Stimulated activated CD8-positive, alpha-beta memory T cell treated with anti-CD3 and anti-CD28 coated beads, Interleukin-7, amount 100 ng/mL, for 4 hours (primary cell): ENCODE measurements around the gene UNC13A.

Source experiments
- DNase-seq, 2 donors: peaks; one replicate each; pipeline ENCODE4 v3.0.0-alpha.2; 2020; ENCODE audit warnings: low read depth in 2 of 2

The UNC13A gene

DNA sequence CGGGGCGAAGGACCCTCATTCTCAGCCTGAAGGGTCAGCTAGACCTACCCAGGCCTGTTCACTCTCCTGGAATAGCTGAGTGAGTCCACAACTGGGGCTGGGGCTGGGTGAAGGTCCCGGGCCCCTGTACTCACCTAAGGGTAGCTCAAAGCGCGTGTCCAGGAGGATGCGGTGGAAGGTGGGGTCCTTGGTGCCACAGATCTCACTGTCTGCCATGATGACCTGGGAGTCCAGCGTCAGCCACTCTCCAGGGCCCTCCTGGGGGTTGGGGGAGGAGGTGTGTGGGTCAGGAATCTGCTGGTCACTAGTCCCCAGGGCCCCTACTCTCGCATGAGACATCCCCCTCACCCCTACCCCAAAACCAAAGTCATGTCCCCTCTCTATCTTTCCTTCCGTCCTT is 18.7 kb downstream of the UNC13A start:
- no peak for DNase-seq

DNA sequence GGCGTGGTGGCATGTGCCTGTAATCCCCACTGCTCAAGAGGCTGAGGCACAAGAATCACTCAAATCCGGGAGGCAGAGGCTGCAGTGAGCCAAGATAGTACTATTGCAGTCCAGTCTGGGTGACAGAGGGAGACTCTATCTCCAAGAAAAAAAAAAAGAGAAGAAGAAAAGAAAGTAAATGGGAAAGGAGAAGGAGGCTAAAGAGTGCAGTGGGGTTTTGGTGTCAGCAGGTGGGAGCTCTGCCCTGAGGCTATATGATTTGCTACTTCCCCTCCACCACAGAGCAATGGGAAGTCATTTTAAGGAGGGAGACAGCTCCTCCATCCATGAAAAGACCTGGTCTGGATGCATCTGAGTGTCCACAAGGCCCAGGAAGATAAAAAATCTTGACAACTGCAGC is 23.1 kb downstream of the UNC13A start:
- DNase-seq = no peak

DNA sequence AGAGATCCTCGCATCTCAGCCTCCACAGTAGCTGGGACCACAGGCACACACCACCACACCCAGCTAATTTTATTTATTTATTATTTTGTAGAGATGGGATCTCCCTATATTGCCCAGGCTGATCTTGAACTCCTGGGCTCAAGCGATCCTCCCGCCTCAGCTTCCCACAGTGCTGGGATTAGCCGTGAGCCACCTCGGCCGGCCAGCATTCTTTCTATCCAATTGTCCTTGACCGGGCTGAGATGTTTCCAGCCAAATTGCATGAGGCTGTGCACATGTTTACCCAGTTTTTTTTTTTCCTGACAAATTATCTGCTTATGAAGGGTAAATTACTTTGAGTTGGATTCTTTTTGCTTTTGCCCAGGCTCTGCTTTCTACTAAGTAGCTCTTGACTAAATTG is 28.2 kb downstream of the UNC13A start:
- no peak for DNase-seq

DNA sequence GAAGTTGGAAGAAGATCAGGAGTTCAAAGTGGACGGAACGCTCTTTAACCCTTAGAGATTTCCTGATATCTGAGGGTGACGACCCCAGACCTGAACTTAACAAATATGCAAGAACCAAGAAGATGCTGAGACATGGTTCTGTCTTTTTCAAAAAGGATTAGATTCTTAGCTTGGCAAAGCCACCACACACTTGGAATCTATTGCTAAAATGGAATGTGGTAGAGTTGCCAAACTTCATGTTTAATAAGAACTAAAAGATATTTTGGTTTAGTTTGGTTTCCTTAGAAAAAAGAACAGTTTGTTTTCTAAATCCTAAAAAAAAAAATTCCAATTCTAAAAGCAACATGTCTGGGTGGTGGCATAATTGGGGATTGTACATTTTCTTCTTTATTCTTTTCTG is 29.5 kb downstream of the UNC13A start:
- DNase-seq = no peak

DNA sequence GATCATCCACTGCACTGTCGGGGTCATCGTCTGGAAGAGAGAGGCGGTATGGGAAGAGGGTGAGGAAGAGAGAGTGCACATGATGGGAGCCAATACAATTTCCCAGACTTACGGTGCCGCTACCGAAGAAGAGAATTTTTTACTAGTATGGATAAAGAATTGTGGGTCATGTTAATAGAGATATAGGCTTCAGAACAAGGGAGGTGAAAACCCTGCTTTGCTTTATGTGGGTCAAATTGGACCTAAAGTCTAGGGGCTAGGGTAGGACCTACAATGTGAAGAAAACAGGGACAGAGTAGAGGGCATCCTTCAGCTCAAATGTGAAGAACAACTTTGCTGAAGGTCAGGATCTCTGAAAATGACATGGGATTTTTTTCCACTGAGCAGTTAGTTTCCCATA is 29.9 kb downstream of the UNC13A start:
- no peak for DNase-seq

DNA sequence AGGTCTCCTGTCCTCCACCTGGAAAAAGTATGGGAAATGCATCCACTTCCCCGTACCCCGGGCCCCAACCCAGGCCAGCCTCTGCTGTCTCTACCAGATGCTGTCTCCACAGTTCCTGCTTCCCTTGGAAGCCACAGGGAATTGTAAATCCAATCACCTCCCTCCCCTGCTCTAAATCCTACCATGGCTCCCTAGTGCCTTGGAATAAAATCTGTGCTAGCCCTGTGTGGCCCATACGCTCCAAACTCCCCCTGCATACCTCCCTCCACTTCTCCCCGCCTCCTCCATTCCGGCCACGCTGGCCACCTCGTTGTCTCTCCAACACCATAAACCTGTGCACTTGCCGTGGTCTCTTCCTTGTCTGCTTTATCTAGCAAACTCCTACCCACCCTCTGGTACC is 31.2 kb downstream of the UNC13A start:
- no peak for DNase-seq

DNA sequence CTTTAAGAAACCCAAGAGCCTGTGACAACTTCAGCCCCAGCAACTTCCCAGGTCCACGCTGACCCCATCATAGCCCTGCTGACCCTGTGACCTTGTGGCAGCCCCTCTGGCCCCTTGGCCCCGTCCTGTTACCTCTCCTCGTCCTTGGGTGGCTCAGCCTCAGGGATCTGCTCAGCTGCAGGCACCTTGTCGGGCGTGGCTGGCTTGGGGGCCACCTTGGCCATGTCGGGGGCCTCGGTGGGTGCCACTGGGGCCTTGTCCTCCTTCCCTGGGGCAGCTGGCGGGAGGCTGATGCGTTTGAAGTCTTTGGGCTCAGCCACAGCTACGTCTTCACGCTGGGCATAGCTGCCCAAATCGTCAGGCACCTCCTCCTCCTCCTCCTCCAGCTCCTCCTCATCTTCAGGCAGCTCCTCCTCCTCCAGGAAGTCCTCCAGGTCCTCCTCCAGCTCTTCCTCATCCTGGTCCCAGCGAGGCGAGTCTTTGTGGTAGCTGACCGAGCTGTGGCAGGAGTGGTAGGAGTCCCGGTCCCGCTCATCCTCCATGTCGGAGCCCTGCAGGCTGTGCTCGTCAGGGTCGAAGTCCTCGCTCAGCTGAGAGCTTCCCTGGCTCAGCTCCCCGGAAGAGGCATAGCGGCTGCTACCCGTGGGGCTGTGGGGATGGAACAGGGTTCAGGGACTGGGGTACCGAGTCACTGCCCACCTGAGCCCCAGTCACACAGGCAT is 32.2 kb downstream of the UNC13A start:
- DNase-seq = no peak

DNA sequence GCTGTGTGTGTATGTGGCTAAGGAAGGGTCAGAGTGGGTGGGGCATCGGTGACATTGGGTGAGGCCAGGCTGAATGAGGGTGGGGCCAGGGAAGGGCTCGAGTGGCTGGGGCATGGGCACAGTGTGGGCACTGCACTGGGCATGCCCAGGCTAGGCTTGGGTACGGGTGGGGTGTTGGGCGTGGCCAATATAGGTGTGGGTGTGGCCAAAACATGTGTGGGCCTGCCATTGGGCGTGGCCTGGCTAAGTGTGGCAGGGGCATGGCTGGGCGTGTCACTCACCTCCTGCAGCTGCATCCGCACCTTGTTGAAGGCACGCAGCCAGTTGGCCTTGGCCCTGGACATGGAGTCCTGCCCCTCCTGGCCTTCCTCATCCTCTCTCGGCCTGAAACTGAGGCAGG is 33.2 kb downstream of the UNC13A start:
- no peak for DNase-seq

DNA sequence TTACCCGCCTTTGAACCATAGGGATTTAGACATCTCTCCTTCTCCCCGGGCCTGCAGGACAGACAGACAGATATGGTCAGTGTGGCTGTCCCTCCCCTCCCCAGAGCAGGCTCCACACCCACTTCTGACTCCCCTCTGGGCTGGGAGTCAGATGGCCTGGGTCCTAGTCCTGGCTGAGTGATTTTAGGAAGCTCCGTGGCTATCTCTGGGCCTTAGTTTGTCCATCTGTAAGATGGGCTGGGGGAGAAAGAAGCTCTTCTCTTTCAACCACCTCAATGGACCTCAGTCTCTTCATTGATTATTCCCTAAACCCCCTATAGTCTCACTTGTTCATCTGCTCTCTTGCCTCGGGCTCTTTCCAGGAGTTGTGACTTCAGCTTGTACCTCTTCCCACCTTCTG is 35.5 kb downstream of the UNC13A start:
- DNase-seq = no peak

DNA sequence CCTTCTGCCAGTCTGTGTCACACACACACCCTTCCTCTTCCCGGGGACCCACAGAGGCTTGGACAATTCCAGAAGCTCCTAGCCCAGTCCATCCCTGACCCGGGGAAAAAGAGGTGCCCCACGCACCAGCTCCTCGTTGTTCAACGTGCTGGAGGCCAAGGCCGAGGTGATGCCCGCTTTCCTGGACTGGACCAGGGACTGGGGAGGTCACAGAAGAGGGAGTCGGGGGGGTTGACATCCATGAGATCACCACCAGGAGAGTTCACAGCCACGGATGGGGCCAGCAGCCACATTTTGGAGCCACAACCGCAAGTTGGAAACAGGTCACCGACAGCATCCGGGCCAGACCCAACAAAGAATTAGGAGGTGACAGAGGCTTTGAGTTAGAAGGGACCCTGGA is 39.4 kb downstream of the UNC13A start:
- DNase-seq = no peak

DNA sequence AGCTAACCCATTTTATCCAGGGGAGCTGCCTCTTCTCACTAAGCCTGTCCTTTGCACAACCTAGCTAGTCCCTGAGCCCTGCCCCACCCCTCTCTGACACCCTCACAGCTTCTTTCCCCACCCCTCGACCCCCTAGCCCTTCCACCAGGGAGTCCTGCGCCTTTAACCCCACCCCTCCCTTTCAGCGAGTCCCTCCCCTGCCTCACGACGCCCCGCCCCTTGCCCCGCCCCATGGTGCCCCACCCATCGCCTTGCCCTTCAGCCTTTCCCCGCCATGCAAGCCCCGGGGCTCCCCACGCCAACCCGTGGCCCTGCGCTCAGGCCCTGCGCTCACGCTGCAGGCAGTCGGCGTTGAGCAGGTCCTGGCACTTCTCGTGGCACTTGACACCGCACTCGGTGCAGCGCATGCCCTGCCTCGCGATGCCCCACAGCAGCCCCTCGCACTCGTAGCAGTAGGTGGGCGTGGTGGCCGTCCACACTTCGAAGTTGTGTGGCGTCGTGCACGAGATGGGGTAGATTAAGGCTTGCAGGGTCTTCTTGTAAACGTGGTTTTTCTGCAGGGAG is 40.0 kb downstream of the UNC13A start:
- no peak for DNase-seq

DNA sequence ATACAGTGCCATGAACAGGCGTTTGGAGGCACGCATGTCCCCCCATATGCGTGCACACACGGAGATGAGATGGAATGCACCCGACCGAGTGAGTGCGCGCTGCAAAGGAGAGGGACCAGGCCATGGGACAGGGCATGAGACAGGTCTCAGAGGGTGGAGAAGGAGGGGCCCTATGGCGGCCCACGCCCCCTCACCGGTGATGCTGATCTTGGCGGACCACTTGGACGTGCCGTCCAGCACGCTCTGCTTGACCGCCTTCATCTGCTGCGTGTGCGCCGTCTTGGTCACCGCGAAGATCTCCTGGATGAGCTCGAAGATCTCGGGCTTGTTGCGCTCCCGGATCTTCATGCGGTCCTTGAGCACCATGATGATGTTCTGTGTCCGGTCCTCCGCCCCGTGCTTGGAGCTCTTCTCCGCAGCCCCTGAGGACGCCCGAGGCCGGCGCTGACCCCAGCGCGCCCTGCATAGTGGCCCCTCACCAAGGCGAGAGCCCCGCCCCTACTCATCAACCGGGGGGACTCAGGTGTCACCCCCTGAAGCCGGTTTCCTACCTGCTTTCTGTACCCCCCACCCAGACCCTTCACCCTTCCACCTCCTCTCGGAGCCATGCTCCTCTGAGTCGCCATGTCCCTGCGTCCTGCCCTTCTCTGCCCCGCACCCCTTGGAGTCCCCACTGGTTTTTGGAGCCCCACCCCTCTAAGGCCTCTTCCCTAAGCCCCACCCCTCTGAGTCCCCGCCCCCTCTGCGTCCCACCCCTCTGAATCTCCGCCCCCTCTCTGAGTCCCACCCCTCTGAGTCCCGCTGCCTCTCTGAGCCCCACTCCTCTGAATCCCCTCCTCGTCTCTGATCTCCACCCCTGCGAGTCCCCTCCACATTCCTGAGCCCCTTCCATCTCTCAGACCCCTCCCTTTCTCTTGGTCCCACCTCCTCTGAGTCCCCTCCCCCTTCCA is 40.8 kb downstream of the UNC13A start:
- DNase-seq = no peak

DNA sequence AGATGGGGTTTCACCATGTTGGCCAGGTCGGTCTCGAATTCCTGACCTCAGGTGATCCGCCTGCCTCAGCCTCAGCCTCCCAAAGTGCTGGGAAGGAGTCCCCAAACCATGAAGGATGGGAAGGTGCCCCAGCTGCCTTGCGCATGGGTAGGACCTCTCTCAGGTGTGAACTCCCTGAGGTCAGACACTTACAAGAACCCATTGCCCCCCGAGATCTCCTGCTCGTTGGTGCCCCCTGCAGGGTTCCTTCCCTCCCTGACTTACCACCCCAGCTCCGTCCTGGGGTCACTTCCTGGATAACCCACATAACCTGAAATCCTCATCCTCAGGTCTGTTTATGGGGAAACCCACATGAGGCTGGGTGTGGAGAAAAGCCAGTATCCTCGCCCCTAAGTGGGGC is 41.7 kb downstream of the UNC13A start:
- DNase-seq = no peak

DNA sequence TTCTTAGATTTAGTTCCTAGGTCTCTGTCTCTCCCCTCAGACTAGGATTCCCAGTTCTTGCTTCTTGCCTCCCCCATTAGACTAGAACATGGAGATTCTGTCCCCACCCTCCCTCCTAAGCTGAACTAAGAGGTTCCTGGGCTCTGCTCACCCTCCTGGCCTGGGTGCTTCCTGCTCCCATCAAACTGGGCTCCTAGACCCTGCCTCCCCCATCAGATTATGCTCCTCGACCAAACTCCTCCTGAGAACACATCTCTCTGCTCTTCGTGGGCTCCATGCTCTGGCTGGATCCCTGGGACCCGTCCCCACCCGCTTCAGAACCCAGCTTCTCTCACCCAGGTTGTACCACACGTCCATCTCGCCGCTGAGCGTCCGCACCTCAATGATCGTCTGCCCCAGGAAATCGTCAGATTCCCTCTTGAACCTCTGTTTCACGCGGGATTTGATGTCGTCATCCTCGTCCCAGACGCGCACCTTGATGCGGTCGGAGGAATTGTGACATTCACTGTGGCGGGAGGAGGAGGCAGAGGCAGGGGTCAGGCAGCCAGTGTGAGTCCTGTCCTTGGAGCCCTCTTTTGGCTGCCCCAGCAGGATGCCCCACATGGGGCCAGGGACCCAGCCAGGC is 42.7 kb downstream of the UNC13A start:
- DNase-seq = no peak

DNA sequence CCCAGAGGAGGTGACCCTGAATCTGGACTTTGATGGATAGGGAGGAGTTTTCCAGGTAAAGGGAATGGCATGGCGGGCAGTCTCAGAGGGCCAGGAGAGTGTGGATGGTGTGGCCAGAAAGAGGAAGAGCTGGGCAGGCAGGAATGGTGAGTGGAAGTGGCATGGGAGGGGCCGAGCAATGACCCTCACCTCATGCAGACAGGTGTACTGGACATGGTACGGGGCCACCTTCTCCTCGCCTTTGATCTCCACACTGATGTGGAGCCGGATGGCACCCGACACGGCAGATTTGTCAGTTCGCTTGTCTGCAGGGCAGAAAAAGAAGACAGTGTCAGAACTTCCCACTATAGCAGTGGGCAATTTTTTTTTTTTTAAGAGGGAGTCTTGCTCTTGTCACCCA is 45.5 kb downstream of the UNC13A start:
- no peak for DNase-seq

DNA sequence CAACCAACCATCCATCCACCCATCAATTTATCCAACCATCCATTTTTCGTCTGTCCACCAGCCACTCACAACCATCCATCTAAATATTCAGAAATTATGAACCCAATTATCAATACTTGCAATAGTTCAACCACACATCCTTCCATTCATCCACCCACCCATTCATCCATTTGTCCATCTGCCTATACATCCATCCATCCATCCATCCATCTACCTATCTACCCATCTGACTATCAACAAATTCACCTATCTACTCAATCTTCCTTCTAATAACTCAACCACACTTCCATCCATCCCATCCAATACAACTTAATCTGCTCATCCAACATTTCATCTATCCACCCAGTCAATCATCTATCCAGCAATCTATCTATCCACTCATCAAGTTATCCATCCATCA is 46.3 kb downstream of the UNC13A start:
- DNase-seq = no peak

DNA sequence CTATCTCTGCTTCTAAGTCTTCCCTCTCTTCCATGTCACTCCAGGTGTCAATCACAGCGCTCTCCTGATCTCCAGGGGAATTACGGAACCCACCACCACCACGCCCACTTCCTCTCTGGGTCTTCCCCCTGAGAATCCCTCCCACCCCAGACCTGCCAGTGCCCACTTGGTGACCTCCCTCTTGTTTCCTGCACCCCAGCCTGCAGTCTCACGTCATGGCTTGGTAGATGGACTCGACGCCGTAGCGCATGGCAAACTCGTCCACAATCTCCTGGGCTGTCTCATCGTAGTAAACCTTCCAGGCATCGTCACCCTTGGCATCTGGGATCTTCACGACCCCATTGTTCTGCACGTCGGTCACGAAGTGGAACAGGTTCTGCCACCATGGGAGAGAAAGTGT is 47.0 kb downstream of the UNC13A start:
- no peak for DNase-seq

DNA sequence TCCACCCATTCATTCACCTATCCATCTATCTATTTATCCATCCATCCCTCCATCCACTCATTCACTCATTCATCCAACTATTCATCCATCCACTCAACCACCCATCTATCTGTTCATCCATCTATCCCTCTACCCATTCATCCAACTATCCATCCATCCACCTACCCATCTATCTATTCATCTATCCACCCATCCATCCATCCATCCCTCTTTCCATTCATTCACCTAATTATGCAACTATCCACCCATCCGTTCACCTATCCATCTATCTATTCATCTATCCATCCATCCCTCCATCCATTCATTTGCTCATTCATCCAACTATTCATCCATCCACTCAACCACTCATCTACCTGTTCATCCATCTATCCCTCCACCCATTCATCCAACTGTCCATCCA is 54.5 kb downstream of the UNC13A start:
- no peak for DNase-seq

DNA sequence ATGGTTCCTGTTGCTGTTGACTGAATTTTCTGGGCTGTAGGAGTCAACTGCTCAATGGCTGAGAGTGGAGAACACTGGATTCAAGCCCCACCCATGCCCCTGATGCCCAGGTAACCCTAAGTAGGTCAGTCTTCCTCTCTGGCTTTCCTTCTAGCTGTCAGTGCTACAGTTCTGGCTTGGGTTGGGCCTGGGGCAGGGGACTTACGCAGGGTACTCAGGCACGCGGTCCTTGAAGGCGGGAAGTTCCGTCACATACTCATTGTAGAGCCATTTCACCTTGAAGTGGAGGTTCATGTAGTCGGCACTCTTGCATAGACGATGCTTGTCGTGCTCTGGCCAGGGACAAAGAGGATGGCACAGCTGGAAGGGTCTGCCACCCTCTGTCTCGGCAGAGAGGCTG is 55.6 kb downstream of the UNC13A start:
- DNase-seq = no peak

DNA sequence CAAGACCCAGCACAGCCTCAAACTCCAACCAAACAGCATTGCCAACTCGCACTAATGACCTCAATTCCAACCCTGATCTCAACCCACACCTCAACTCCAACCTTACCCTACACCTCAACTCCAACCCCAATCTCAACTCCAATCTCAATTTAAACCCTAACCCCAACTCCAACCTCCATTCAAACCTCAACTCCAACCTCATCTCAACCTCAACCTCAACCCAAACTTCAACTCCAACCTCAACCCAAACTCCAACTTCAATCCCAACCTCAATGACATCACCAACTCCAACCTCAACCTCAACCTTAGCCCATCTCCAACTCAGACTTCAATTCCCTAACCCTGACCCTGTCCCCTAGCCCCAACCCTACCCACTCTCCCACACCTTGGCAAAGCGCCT is 58.4 kb downstream of the UNC13A start:
- no peak for DNase-seq

DNA sequence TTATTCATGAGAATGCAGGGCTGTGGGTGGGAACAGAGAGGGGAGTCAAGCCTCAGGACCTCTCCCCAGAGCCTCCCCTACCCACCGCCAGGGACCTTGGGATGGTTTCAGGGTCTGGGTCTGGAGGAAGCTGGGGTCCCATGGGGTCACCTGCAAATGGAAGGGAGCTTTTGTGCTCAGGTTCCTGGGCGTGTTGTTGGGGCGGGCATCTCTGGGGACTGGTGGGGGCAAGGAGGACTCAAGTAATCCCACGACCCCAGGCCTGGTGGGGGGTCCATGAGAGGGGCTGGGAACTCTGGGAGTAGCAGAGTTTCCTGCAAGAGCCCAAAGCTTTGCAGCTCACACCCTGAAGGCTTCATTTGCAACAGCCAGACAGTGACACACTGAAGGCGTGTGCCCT is 60.2 kb downstream of the UNC13A start:
- DNase-seq = no peak

DNA sequence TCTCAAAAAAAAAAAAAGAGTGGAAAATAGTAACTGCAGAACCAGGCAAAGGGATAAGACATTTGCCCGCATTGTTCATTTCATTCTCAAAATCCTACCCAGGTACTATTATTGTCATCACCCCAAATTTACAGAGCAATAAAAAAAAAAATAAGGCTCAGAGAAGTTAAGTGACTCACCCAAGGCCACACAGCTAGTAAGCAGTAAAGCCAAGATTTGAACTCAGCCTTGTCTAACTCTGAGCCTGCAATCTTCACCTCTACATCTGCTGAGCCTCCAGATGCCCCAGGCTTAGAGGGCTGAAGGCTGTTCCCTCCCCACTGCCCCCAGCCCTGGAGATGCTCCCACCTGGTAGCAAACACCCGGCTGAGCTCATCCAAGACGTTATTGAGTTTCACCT is 61.0 kb downstream of the UNC13A start:
- DNase-seq = no peak
